GM18517 (cell line): Measurements from ENCODE around the gene KCNQ1.

Experiments
- ATAC-seq: cut with Tn5 transposase; IDR thresholded peaks from one replicate; pipeline ENCODE4 v1.9.1; 2021; ENCODE audit warnings: mild to moderate bottlenecking, moderate library complexity; ENCODE audit not compliant: unreplicated experiment

The KCNQ1 gene

DNA sequence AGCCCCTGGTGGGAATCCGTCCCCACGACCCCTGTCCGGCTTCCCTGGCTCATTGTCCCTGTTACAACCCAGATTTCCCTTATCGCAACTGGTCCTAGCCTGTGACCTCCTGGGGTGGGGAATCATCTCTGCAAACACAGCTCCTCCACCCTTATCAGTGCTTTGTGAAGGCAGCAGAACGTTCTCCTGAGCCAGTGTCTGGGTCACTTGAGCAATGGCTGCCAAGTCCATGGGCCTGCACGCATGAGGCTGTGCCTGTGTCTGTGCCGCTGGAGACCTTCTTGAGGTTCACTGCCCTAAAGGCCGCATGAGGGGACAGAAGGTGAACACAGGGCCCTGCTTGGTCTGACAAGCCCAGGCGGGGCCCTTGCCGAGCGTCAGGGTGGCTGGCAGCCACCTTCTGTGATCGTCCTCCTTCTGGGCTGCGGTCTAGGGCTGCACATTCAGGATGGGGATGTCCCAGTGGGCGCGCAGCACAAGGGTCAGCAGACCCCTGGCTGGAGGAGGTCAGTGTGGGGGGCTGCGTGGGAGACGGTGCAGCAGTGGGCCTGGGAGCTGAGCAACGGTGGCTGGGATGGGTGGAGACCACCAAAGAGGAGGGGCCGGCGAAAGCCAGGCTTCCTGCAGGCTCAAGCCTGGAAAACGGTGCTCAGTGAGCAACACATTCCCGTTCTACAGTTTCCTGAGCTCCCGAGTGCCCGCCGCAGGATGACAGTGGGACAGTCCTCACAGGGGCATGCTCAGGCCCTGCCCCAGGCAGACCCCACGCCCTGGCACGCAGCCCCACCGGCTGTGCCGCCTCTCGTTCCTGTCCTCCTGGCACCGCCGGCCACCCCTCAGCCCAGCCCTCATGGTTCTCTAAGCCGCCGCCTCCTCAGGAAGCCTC, 366.6 kb downstream of the KCNQ1 start:
- no peak for ATAC-seq

DNA sequence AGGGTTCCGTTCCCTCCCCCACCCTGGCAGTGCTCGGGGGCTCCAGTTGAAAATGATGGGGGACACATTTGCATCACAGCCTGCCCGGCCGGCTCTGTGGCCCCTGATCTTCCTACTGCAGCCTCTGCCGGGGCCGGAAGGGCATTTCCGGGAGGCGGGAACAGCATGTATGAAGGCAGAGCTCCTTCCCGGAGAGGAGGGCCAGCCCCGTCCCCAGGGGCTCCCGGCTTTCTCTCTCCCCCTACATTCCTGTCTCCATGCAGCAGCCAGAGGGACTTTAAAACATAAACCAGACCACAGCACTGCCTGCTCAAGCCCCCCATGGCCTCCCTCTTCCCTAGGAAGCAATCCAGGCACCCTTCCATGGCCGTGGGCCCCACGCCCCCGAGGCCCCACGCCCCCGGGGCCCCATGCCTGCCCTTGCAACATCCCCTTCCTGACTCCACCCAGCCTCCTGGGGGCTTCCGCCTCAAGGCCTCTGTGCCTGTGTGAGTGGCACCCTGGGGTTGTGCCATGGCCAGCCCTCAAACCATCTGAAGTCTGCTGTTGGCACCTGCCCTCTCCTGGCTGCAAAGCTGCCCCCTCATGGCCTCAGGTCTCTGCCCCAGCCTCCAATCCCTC, 367.7 kb downstream of the KCNQ1 start:
- ATAC-seq = no peak

DNA sequence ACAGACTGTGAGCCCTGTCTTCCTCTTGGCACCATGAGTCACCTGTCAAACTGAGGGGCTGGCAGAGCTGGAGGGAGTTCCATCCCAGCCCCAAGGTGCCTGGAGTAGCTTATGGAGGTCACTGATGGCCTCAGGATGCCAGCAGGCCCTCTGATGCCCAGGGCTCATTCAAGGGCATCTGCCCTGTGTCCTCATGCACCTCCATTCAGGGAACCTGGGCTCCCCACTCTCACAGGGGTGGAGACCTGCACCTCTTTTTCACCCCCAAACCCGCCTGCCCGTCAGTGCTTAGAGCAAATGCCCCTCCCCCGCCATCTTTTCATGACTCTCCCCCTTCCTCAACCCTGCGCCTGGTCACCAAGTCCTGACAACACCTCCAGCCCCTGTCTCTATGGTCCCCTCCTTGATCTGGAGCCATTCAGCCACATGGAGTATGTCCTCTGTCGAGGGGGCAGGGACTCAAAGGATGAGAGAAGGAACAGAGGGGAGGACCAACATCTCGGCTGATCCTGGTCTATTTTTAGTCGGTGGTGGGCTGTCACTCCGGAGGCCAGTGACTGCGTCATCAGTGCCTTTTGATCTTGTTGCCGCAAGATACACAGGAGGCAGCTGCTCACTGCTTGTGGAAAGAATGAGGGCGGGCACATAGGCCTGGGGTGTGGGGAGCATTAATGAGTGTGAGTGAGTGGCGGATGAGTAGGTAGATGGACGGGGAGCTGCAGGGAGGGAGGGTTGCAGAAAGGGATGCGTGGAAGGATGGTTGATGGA, 368.5 kb downstream of the KCNQ1 start:
- no peak for ATAC-seq

DNA sequence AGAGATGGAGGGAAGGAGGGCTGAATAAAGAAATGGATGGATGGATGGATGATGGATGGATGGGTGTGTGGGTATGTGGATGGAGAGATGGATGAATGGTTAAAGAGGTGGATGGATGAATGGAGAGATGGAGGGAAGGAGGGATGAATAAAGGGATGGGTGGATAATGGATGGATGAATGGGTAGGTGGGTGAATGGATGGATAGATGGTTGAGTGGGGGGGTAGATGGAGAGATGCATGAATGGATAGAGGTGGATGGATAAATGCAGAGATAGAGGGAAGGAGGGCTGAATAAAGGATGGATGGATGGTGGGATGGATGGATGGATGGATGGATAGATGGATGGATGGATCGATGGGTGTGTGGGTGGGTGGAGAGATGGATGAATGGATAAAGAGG, 369.2 kb downstream of the KCNQ1 start:
- no peak for ATAC-seq

DNA sequence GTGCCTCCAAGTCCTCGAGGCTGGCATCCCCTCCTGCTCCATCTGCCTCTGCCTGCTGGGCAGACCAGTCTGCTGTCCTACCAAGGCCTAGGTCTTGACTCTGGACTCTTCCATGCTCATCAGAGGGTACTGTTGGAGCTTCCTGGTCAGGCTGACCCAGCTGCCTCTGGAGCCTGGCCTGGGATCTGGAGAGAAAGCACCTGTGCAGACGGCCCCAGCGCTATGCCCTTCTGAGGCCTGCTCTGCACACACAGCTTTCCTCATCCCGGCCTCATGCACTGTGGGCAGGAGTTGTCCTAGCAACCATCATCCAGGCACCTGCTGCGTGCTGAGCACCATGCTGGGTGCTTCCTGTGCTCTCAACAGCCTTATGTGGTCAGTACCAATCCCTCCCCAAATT, 369.9 kb downstream of the KCNQ1 start:
- ATAC-seq = no peak

DNA sequence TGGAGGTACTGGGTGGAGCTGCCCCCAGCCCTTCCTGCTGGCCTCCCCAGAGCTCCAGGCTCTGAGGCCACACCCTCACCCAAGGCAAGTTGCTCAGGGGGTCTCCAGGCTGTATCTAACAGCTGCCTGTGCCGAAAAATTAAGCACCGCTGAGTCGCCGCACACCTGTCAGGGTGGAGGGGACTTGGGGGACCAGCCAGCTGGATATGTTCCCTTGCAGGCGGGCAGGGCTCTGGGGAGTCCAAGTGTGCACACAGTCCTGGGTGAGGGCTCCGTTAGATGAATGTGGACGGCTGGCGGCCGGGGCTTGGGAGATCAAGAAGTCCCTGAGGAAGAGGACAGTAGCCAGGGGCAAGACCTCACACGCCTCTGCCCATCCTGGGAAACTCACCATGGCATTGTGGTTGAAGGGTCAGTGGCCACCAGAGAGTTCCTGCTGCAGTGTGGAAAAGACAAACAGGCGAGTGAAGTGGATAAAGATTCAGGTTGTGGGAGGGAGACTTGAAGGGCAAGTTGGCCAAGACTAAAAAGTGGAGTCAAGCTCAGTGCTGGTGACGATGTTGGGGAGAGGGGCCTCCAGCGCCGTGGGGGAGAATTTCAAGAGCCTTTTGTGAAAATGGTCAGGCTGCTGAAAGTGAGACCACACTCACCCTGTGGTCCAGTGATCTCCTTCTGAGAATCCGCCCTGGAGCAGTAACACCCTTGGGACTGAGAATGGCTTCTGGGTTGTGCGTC, 371.1 kb downstream of the KCNQ1 start:
- no peak for ATAC-seq

DNA sequence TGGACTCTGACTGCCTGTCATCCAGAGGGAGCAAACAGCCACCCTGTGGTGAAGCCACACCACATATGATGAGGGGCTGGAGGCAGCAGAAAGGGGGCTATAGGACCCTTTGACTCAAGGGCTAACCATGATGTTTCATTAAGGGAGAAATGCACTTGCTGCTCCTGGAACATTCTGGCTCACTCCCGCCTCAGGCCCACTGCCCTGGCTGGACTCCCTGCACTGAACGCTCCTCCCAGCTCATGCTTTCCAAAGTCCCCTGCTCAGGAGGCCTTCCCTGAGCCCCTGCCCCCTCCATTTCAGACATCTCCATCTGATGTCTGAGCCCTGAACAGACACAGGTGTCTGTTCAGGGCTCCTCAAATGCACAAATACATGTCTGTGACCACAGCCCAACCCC, 371.7 kb downstream of the KCNQ1 start:
- ATAC-seq = no peak

DNA sequence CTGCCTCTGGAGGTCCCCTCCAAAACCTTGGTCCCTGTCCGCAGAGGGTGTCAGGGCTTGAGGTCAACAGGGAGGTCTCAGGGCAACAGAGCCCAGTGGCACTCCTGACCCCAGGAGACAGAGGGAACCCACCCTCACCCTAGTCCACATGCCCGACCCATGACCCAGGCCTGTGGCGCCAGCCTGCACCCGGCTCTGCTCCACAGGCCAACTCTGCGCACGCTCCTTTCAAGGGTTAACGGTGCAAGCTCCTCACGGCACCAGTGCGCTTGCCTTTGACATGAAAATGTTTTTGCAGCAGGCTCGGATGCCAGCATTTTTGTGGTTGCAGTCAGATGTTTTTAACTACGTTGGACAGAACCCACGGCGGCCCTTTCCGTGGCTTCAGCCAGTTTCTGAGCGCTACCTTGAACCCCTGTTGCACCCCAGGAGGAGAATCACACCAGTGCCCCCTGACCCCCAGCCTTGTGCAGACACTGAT, 372.2 kb downstream of the KCNQ1 start:
- ATAC-seq = no peak

DNA sequence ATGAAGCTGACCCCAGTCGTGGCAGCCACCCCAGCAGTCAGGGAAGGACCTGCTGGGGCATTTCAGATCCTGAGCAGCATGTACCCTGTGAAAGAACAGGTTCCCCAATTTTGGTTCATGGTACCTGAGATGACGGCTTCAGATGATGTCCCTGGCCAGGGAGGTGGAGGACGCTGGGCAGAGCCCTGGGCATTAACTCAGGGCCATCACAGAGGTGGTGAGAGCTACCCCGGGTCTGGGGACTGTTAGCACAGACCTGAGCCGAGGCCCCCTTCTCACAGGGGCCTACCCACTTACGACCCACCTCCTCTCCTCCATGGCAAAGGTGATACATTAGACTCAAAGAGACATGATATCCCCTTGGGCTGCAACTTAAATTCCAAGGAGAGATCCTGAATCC, 372.6 kb downstream of the KCNQ1 start:
- no peak for ATAC-seq

DNA sequence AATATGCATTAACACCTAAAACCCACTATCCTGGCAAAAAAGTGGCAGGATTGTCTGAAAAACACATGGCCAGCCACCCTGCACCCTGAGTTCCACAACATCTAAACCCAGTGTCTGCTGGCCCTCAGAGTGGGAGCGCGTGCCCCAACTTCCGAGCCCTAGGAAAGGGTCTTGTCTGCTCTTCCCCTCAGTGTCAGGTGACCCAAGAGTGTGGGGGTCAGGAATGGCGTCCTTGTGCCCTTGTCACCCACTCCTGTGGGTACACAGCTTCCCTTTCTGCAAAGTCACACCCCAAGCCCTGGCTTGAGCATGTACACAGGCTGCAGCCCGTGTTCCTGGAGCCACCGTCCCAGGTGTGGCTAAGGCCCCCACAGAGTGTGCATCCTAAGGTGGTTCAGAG, 373.2 kb downstream of the KCNQ1 start:
- ATAC-seq = no peak

DNA sequence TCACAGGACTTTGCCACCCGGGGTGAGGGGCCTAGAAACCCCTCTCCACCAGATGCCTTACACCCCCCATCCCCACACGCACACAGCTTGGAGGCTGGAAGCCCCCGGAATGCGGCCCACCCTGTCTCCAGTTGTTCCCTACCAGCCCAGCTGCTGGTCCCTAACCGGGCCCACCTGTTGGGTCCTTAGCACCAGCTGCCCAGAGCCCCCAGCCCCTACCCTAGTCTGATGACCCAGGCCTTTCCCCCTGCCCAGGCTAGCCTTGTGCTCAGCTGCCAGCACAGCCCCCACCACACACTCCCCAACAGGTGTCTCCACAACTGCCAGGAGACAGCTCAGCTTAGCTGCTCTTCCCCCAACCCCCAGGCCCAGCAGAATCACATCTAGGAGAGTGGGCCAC, 373.7 kb downstream of the KCNQ1 start:
- no peak for ATAC-seq

DNA sequence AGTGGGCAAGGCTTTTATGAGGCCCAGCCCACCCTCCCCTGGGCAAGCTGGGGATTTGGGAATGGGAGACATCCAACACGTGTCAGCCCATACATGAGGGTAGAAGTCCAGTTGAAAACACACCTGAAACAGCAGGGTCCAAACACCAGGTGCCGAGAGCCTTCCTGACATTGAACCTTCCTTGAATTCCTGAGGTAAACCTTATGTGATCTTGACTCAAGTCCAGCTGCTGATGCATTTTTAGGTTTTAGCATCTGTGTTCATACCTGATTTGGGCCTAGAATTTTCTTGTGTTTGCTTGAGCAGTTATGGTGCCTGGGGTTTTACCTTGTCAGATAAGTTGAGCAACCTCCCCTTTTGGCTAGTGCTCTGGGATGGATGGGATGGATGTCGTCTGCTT, 374.5 kb downstream of the KCNQ1 start:
- ATAC-seq = no peak

DNA sequence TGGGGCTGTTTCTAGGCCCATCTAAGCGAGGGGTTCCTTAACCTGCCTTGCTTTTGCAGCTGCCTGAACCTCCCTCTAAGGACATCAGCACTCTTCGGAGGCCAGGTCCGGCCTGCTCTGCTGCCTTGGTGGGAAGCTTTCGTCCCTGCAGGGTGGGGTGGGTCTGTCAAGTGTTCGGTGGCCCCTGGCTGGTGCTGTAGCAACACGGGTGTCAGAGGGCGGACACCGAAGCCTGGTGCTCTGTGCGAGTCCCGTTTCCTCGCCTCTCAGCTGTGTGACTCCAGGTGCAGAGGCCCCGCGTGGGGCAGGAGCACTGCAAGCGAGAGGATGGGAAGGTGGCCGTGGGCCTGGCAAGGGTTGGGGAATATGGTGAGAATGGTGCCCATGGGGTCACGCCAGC, 376.2 kb downstream of the KCNQ1 start:
- ATAC-seq = no peak

DNA sequence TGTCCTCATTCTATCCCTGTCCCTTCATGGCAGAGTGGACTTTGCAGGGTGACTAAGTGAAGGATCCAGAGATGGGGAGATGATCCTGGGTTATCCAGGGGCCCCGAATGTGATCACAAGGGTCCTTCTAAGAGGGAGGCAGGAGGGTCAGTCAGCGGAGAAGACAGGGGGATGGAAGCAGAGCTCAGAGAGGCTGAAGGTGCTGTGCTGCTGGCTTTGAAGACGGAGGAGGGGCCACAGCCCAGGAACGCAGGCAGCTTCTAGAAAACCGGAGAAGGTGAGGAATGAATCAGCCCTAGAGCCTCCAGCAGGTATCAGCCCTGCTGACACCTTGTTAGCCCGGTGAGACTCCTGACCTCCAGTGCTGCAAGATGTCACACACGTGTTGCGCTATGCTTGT, 377.1 kb downstream of the KCNQ1 start:
- ATAC-seq = no peak

DNA sequence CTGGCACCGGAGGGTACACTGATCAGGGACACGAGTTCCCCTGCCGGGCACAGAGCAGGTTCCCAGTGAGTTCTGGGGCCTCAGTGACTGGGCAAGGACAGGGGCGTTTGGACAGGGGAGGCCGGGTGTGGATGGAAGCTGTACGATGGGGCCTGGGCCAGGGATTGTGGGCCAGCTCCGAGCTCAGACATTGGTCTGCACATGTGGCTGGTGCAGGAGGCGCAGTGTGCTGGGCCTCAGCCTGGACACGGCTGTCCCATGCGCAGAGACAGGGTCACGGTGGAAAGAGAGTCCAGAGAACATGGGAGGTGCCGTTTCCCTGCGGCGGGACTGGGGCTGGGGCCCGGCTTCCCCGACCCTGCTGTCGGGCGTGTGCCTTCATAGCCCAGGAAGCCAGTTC, 380.0 kb downstream of the KCNQ1 start:
- no peak for ATAC-seq

DNA sequence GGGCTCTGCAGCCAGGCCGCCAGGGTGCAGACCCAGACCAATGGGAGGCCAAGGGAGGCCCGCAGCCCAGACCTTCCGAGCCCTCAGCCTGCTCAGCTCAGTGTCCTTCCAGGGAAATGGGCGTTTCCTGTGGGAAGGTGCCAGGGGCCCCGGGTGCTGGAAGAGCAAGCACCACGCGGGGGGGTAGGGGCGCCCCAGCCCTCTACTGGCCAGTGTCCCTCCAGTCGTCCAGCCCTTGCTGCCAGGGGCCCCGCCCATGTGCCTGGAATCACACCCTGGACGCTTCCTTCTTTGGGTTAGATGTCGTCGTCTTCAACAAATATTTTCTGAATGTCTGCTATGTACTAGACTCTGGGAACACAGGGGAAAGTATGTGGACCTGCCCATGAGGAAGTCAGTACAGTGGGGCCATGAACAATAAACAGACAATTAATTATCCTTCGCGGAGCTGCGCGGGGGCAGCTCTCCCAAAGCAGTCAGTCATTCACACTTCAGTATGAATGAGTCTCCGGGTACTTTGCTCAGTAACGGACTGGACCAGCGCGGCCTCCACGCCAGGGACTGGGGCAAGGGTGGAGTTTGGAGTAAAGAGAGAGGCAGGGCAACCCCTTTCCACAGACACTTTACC, 380.6 kb downstream of the KCNQ1 start:
- ATAC-seq = no peak

DNA sequence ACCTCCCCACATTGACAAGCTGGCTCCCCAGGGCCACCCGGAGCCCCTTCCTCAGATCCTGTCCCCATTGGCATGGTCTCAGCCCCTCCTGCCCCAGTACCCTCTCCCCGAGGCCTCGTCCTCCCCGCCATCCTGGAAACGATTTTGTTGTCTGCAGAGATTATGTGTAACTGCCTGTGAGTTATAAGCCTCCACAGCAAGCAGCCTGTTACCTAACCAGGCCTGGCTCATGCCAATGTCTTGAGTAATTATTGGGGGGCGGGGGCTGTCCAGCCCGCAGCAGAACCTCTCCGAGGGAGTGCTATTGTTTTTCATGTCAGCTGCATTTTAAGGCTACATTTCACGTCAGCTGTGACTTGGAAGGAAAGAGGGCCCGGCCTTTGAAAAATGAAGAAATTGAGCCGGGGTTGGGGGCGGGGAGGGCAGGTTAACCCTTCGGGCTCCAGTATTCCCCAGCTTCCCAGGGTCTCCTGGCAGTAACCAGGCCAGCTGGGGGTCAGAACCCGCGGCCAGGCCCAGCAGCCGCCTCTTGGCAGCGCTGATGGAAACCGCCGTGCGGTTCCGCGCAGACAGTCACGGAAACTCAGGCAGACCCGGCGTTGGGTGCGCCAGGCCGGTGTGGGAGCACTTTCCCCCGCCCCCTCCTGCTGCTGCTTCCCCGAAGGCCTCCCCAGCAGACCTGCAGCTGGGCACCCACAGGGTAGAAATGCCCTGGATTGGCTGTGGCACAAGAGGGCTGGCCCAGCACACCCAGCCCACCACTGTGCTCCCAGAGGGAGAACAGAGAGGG, 381.3 kb downstream of the KCNQ1 start:
- no peak for ATAC-seq

DNA sequence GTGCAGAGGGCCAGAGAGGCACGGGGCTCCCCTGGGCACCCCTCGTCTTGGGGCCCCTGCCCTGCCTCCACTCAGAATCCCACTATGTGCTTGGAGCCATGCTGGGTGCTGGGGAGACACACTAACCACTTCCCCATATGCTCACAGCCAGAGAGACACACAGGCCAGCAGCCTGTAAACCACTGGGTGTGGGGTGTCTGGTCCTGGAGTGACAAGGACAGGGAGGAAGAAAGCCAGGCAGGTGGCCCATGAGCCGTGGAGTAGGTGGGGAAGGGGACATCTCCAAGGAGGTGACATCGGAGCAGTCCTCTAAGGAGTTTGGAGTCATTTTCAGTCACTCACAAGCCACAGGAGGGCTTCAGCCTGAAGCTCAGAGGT, 381.9 kb downstream of the KCNQ1 start:
- ATAC-seq = no peak

DNA sequence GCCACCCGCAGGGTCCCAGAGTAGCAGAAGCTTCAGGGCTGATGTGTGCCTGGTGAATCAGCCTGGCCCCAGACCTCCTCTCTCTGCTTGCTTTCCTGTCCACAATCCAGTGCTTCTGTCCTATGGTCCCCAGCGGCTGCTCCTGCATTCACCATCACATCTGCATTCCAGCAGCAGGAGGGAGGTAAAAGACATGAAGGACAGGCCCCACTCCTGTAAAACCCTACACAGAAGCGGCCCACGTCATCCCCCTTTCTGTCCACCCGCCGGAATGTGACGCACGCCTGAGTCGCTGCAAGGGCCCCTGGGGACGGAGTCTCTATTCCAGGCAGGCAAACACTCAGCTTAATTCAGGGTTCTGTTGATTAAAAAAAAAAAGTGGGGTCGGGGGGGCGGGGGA, 382.4 kb downstream of the KCNQ1 start:
- no peak for ATAC-seq

DNA sequence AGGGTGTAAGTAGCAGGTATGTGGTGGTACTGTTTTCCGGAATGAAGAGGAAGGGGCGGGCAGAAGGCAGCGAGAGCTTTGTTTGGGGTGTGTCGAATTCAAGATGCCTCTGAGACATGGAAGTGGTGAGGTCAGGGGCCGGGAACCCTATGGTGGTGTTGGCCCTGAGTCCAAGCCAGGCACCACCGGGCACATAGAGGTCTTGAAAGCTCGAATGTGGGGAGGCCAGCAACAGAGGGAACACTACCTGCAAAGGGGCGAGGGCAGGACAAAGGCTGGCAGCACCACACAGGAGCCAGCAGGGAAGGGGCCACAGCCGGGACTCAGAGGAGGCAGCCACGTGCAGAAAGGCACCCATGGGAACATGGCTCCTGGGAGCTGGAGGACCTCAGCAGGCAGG, 383.0 kb downstream of the KCNQ1 start:
- no peak for ATAC-seq
